GM12874 (cell line): ENCODE measurements around the gene KCNE4.

Experiments
- CTCF ChIP-seq: IDR thresholded peaks from 2 replicates; pipeline ENCODE4 v1.5.1; 2011; ENCODE audit warnings: low read depth, mild to moderate bottlenecking, control low read depth, low read length, moderate library complexity; ENCODE audit not compliant: insufficient read depth

Gene KCNE4

GRCh38 chr2:223051693-223052289 lies at the start of gene KCNE4:
TSS of gene KCNE4 (plus strand) at chr2:223052190. CDS start at chr2:223052831, 641 bp downstream.
- no peak for TF ChIP-seq CTCF

GRCh38 chr2:223003191-223003590 lies 48.8 kb upstream of the KCNE4 start:
- no peak for TF ChIP-seq CTCF

- TF ChIP-seq CTCF, result no peak
These were observed 46.5 kb upstream of the KCNE4 start for GRCh38 chr2:223005496-223005895.

GRCh38 chr2:223007531-223007930 lies 44.5 kb upstream of the KCNE4 start:
- TF ChIP-seq CTCF, result no peak

GRCh38 chr2:223008162-223008561 lies 43.8 kb upstream of the KCNE4 start:
- TF ChIP-seq CTCF, result no peak

GRCh38 chr2:223008956-223009355 lies 43.0 kb upstream of the KCNE4 start:
- no peak for TF ChIP-seq CTCF

GRCh38 chr2:223010641-223011040 lies 41.3 kb upstream of the KCNE4 start:
- TF ChIP-seq CTCF, result no peak

GRCh38 chr2:223012291-223012690 lies 39.7 kb upstream of the KCNE4 start:
- no peak for TF ChIP-seq CTCF
